ENCODE results near the gene GPHN. TPM values are rescaled to one million over a fixed set of nuclear protein-coding genes. Genes with fewer than 3 reads are reported as not detected.

Gene GPHN
- total RNA-seq, 1 experiment from 2014 or later, result 34.9 TPM

DNA sequence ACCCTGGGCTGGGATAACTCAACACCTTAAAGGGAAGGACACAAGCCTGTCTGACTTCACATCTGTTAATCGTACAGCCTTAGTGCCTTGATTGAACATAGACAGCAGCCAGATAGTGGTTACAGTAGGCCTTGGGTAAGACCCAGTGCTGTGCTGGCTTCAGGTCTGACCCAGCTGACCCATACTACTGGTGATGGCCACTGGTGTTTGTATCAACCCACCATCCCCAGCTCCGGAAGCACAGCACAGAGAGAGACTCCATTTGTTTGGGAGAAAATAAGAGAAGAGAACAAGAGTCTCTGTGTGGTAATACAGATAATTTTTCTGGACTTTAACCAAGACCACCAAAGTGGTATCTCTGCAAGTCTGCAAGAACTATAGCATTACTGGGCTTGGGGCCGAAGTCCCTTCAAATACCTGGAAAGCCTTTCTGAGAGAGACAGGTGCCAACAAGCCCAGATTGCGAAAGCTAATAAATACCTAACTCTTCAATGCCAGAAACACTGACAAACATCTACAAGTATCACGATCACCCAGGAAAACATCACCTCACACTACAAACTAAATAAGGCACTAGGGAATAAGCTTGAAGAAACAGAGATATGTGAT is 351.2 kb downstream of the GPHN start:
- Mint-ChIP-seq H3K27ac (ENCODE audit: unreplicated experiment) (no peak overlapping the region), H3K4me3 (ENCODE audit: low read depth, unreplicated experiment) (no peak overlapping the region), H3K36me3 (ENCODE audit: insufficient read depth, unreplicated experiment) (no peaks in the 10 kb centered on the region), H3K4me1 (ENCODE audit: low read depth, unreplicated experiment) (no peaks in the 10 kb centered on the region), H3K9me3 (ENCODE audit: low read depth, unreplicated experiment) (peaks cover 14% of the 10 kb centered on the region), H3K27me3 (ENCODE audit: unreplicated experiment) (no peaks in the 10 kb centered on the region)
- BruUV-seq (replicated peaks), result no TSS peak
- intact Hi-C loops (cut with micrococcal nuclease; ENCODE audit: unreplicated experiment), result no loop called here
- CTCF ChIA-PET, result no interaction called here
- no peak for TF ChIP-seq CTCF (IDR thresholded peaks at IDR 0.05; ENCODE audit: unreplicated experiment)
- DNase-seq, result no peak

GRCh38 chr14:66881596-66881995 is 373.6 kb downstream of the GPHN start:
- BruUV-seq (replicated peaks), result no TSS peak
- no peaks in the 10 kb centered on the region for H3K4me1 Mint-ChIP-seq (ENCODE audit: low read depth, unreplicated experiment)
- no peak for TF ChIP-seq CTCF (IDR thresholded peaks at IDR 0.05; ENCODE audit: unreplicated experiment)
- H3K4me3 Mint-ChIP-seq (ENCODE audit: low read depth, unreplicated experiment), result no peak overlapping the region
- peaks cover 2% of the 10 kb centered on the region for H3K9me3 Mint-ChIP-seq (ENCODE audit: low read depth, unreplicated experiment)
- H3K27me3 Mint-ChIP-seq (ENCODE audit: unreplicated experiment), result no peaks in the 10 kb centered on the region
- no peak overlapping the region for H3K27ac Mint-ChIP-seq (ENCODE audit: unreplicated experiment)
- H3K36me3 Mint-ChIP-seq (ENCODE audit: insufficient read depth, unreplicated experiment), result no peaks in the 10 kb centered on the region
- CTCF ChIA-PET, result no interaction called here
- intact Hi-C loops (cut with micrococcal nuclease; ENCODE audit: unreplicated experiment), result no loop called here
- no peak for DNase-seq

- intact Hi-C loops (cut with micrococcal nuclease; ENCODE audit: unreplicated experiment), result no loop called here
- CTCF ChIA-PET, result no interaction called here
- TF ChIP-seq CTCF (IDR thresholded peaks at IDR 0.05; ENCODE audit: unreplicated experiment), result no peak
- no TSS peak for BruUV-seq (replicated peaks)
- no peak overlapping the region for H3K27ac Mint-ChIP-seq (ENCODE audit: unreplicated experiment)
- no peaks in the 10 kb centered on the region for H3K4me1 Mint-ChIP-seq (ENCODE audit: low read depth, unreplicated experiment)
- H3K4me3 Mint-ChIP-seq (ENCODE audit: low read depth, unreplicated experiment), result no peak overlapping the region
- H3K9me3 Mint-ChIP-seq (ENCODE audit: low read depth, unreplicated experiment), result peaks cover 4% of the 10 kb centered on the region
- DNase-seq, result no peak
- no peaks in the 10 kb centered on the region for H3K27me3 Mint-ChIP-seq (ENCODE audit: unreplicated experiment)
- no peaks in the 10 kb centered on the region for H3K36me3 Mint-ChIP-seq (ENCODE audit: insufficient read depth, unreplicated experiment)
These were observed 376.2 kb downstream of the GPHN start for GRCh38 chr14:66884149-66884548.

- BruUV-seq (replicated peaks), result no TSS peak
These were observed 392.8 kb downstream of the GPHN start for GRCh38 chr14:66900719-66901118.

More at GRCh38 chr14:66900719-66901118, 392.8 kb downstream of the GPHN start:
- Mint-ChIP-seq H3K27ac (ENCODE audit: unreplicated experiment) (no peak overlapping the region), H3K4me1 (ENCODE audit: low read depth, unreplicated experiment) (no peaks in the 10 kb centered on the region), H3K9me3 (ENCODE audit: low read depth, unreplicated experiment) (peaks cover 17% of the 10 kb centered on the region), H3K36me3 (ENCODE audit: insufficient read depth, unreplicated experiment) (no peaks in the 10 kb centered on the region), H3K27me3 (ENCODE audit: unreplicated experiment) (no peaks in the 10 kb centered on the region), H3K4me3 (ENCODE audit: low read depth, unreplicated experiment) (no peak overlapping the region)
- intact Hi-C loops (cut with micrococcal nuclease; ENCODE audit: unreplicated experiment), result no loop called here
- CTCF ChIA-PET, result no interaction called here
- no peak for DNase-seq
- TF ChIP-seq CTCF (IDR thresholded peaks at IDR 0.05; ENCODE audit: unreplicated experiment), result no peak

Measured in Calu3 (cell line).